Thoracic aorta (tissue), 2 donors: ENCODE data around the gene MTUS2. TPM values are rescaled to one million over a fixed set of nuclear protein-coding genes. Genes with fewer than 3 reads are reported as not detected.
"Not testable (repeated sequence)": the region's sequence is repeated elsewhere in the genome, so short reads cannot be mapped to it uniquely, and the experiment has no call there.

Experiments
- ATAC-seq: fragments of 150-250 bp; one replicate; pipeline ENCODE4 v1.8.0; 2017; ENCODE audit warnings: low read depth; ENCODE audit not compliant: insufficient number of reproducible peaks, low FRiP score
- DNase-seq: peaks from one replicate; pipeline ENCODE4 v3.0.0-alpha.2; 2020; ENCODE audit warnings: low spot score
- H3K27ac ChIP-seq, 2 donors: fragments of 200-600 bp; sonication (generic); 1 replicate in 1 of 2; 2 replicates in 1 of 2; pipeline ENCODE4 v1.5.1; 2016; ENCODE audit warnings: mild to moderate bottlenecking in 2 of 2, moderate library complexity in 2 of 2
- H3K27me3 ChIP-seq: fragments of 200-600 bp; sonication (generic); replicated peaks from 2 replicates; pipeline ENCODE4 v1.6.0; 2016; ENCODE audit warnings: mild to moderate bottlenecking; ENCODE audit not compliant: insufficient read depth
- H3K36me3 ChIP-seq: fragments of 200-600 bp; sonication (generic); one replicate; pipeline ENCODE4 v1.5.1; 2016
- H3K4me1 ChIP-seq, 2 donors: fragments of 200-600 bp; sonication (generic); 1 replicate in 1 of 2; 2 replicates in 1 of 2; pipeline versions ENCODE4 v1.5.1 to v1.6.0; 2016; ENCODE audit warnings: low read depth in 2 of 2, mild to moderate bottlenecking in 1 of 2; ENCODE audit not compliant: control insufficient read depth in 1 of 2
- H3K4me3 ChIP-seq: fragments of 200-600 bp; sonication (generic); 2 replicates; pipeline ENCODE4 v1.5.1; 2016; ENCODE audit warnings: mild to moderate bottlenecking
- H3K9me3 ChIP-seq: fragments of 200-600 bp; sonication (generic); 2 replicates; pipeline ENCODE4 v1.5.1; 2016
- CTCF ChIP-seq: fragments of 200-600 bp; sonication (generic); IDR thresholded peaks from one replicate; pipeline ENCODE4 v1.5.1; 2019; ENCODE audit warnings: antibody characterized with exemption
- total RNA-seq, 2 donors: library from RNA; depleted of rRNA; stranded (reverse); fragments of >200 nt; gene quantifications; one replicate each; pipeline versions ENCODE4 v1.1.0 to v1.2.3, GENCODE V29; 2016

Gene MTUS2
- total RNA-seq, 2 donors from 2014 or later = 14.9 to 26.4 TPM

- DNase-seq (no peak), ATAC-seq (no peak)
- Histone ChIP-seq H3K27me3 (no peaks in the 10 kb centered on the region), H3K4me1 (no peaks in the 10 kb centered on the region), H3K4me3 (no peak overlapping the region), H3K9me3 (peaks cover 7% of the 10 kb centered on the region), H3K27ac (no peak overlapping the region), H3K36me3 (no peaks in the 10 kb centered on the region)
- no peak for TF ChIP-seq CTCF
Measured at GRCh38 chr13:29187584-29187983, 367.4 kb downstream of the MTUS2 start.

- H3K27ac ChIP-seq = no peak overlapping the region
- no peaks in the 10 kb centered on the region for H3K9me3 ChIP-seq
- H3K27me3 ChIP-seq = no peaks in the 10 kb centered on the region
- H3K4me3 ChIP-seq = no peak overlapping the region
- TF ChIP-seq CTCF = no peak
- DNase-seq (no peak), ATAC-seq (no peak)
- no peaks in the 10 kb centered on the region for H3K36me3 ChIP-seq
- no peaks in the 10 kb centered on the region for H3K4me1 ChIP-seq
Measured at GRCh38 chr13:29190298-29190697, 370.2 kb downstream of the MTUS2 start.

GRCh38 chr13:29193083-29193482 is 372.9 kb downstream of the MTUS2 start:
- H3K36me3 ChIP-seq = no peaks in the 10 kb centered on the region
- no peak overlapping the region for H3K4me3 ChIP-seq
- ATAC-seq = no peak
- no peaks in the 10 kb centered on the region for H3K4me1 ChIP-seq
- no peak for TF ChIP-seq CTCF
- no peaks in the 10 kb centered on the region for H3K27me3 ChIP-seq
- no peaks in the 10 kb centered on the region for H3K9me3 ChIP-seq
- DNase-seq = no peak
- H3K27ac ChIP-seq = no peak overlapping the region

- no peak for DNase-seq
- no peaks in the 10 kb centered on the region for H3K9me3 ChIP-seq
- ATAC-seq = no peak
- no peaks in the 10 kb centered on the region for H3K4me1 ChIP-seq
- H3K27me3 ChIP-seq = no peaks in the 10 kb centered on the region
- H3K27ac ChIP-seq = no peak overlapping the region
- no peaks in the 10 kb centered on the region for H3K36me3 ChIP-seq
- TF ChIP-seq CTCF = no peak
- no peak overlapping the region for H3K4me3 ChIP-seq
Measured at GRCh38 chr13:29195456-29195855, 375.3 kb downstream of the MTUS2 start.

GRCh38 chr13:29196409-29197074 is 376.4 kb downstream of the MTUS2 start:
- no peak for ATAC-seq
- H3K27ac ChIP-seq = no peak overlapping the region

GRCh38 chr13:29202753-29203152 is 382.6 kb downstream of the MTUS2 start:
- H3K9me3 ChIP-seq, ATAC-seq, DNase-seq: not testable (repeated sequence)

More at GRCh38 chr13:29196409-29197074, 376.4 kb downstream of the MTUS2 start:
- Histone ChIP-seq H3K27me3 (no peaks in the 10 kb centered on the region), H3K9me3 (no peaks in the 10 kb centered on the region), H3K4me1 (no peaks in the 10 kb centered on the region), H3K4me3 (no peak overlapping the region), H3K36me3 (no peaks in the 10 kb centered on the region)
- TF ChIP-seq CTCF = no peak
- no peak for DNase-seq

More at GRCh38 chr13:29202753-29203152, 382.6 kb downstream of the MTUS2 start:
- not testable (repeated sequence) for H3K4me1 ChIP-seq, H3K27ac ChIP-seq, H3K4me3 ChIP-seq, H3K27me3 ChIP-seq, H3K36me3 ChIP-seq
